Smooth muscle cell (in vitro differentiated cells): Measurements from ENCODE around the gene CFAP69. TPM values are rescaled to one million over a fixed set of nuclear protein-coding genes. Genes with fewer than 3 reads are reported as not detected.
"Not testable (repeated sequence)": the region's sequence is repeated elsewhere in the genome, so short reads cannot be mapped to it uniquely, and the experiment has no call there.

Experiments used
- DNase-seq: peaks from one replicate; lab custom pipeline; 2025; ENCODE audit not compliant: unreplicated experiment; lab: John Stamatoyannopoulos, UW
- H2AFZ ChIP-seq: fragments of 200-600 bp; sonication (generic); 2 replicates; pipeline ENCODE4 v1.6.0; 2016; ENCODE audit warnings: antibody characterized with exemption, low read depth, mild to moderate bottlenecking
- H3F3A ChIP-seq: fragments of 200-600 bp; sonication (generic); 2 replicates; pipeline ENCODE4 v1.6.0; 2017; ENCODE audit warnings: antibody characterized with exemption, low read depth
- H3K27ac ChIP-seq: fragments of 200-600 bp; sonication (generic); 2 replicates; pipeline ENCODE4 v1.5.1; 2016; ENCODE audit warnings: low read depth, mild to moderate bottlenecking
- H3K27me3 ChIP-seq: fragments of 200-600 bp; sonication (generic); 2 replicates; pipeline ENCODE4 v1.6.1; 2016; ENCODE audit warnings: low read depth, mild to moderate bottlenecking
- H3K36me3 ChIP-seq: fragments of 200-600 bp; sonication (generic); 2 replicates; pipeline ENCODE4 v1.5.1; 2016; ENCODE audit warnings: low read depth
- H3K4me1 ChIP-seq: fragments of 200-600 bp; sonication (generic); 2 replicates; pipeline ENCODE4 v1.5.1; 2016; ENCODE audit warnings: low read depth
- H3K4me2 ChIP-seq: fragments of 200-600 bp; sonication (generic); 2 replicates; pipeline ENCODE4 v1.6.0; 2016; ENCODE audit warnings: mild to moderate bottlenecking
- H3K4me3 ChIP-seq: fragments of 200-600 bp; sonication (generic); 2 replicates; pipeline ENCODE4 v1.5.1; 2016; ENCODE audit warnings: mild to moderate bottlenecking
- H3K79me2 ChIP-seq: fragments of 200-600 bp; sonication (generic); 2 replicates; pipeline ENCODE4 v1.6.0; 2016; ENCODE audit warnings: low read depth, mild to moderate bottlenecking
- H3K9ac ChIP-seq: fragments of 200-600 bp; sonication (generic); 2 replicates; pipeline ENCODE4 v1.6.0; 2016; ENCODE audit warnings: low read depth
- H3K9me3 ChIP-seq: fragments of 200-600 bp; sonication (generic); replicated peaks from 2 replicates; pipeline ENCODE4 v1.5.1; 2016; ENCODE audit warnings: low read depth
- H4K20me1 ChIP-seq: fragments of 200-600 bp; sonication (generic); 2 replicates; pipeline ENCODE4 v1.6.0; 2016; ENCODE audit warnings: low read depth
- CTCF ChIP-seq: fragments of 200-600 bp; sonication (generic); IDR thresholded peaks from 2 replicates; pipeline ENCODE4 v1.5.1; 2017; ENCODE audit warnings: borderline replicate concordance, mild to moderate bottlenecking, antibody characterized with exemption; ENCODE audit not compliant: insufficient read depth, poor library complexity, severe bottlenecking
- WGBS: methylation state at CpG from one replicate; pipeline ENCODE4 v1.1.7; 2016; ENCODE audit warnings: low lambda C conversion rate; 5-methylcytosine and 5-hydroxymethylcytosine counted together
- polyA plus RNA-seq: library from polyadenylated mRNA; unstranded; fragments of >200 nt; fragmentation: Nextera tagmentation; extraction: Ambion mirVana; gene quantifications from 2 replicates; pipeline ENCODE4 v1.2.1, GENCODE V29; 2016
- small RNA-seq: library from RNA; depleted of rRNA; stranded (forward); fragments of <200 nt; gene quantifications from one replicate; pipeline ENCODE3, GENCODE V24; 2014
- total RNA-seq: library from RNA; depleted of rRNA; stranded (reverse); fragments of >200 nt; gene quantifications from 2 replicates; pipeline ENCODE4 v1.2.3, GENCODE V29; 2014

Gene CFAP69
- total and polyA plus RNA-seq, 2 experiments from 2014 or later, result 0.97 to 8.7 TPM

DNA sequence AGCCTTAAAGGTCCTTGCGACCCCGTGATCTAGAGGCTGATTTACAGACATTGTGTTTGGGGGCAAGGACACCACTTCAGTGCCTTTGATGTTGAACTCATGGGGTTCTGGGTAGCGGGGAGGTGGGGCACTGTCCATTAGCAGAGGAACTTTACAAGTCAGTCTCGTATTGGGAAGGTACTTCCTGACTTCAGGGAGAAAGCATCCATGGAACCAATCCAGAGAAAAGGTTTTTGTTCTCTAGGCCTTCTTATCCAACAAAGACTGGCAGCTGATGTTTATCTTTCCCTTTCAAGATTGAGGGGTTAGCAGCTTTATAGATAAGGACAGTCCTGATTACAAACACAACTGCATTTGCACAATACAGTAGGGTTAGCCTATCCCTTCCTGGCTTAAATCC, 104.3 kb downstream of the CFAP69 start:
- Histone ChIP-seq H4K20me1 (peaks cover 8% of the 10 kb centered on the region), H3F3A (no peaks in the 10 kb centered on the region), H3K27ac (no peak overlapping the region), H3K4me1 (peaks cover 6% of the 10 kb centered on the region), H3K79me2 (peaks cover 55% of the 10 kb centered on the region), H3K4me2 (no peak overlapping the region), H3K36me3 (no peaks in the 10 kb centered on the region), H3K9me3 (no peaks in the 10 kb centered on the region), H3K9ac (no peak overlapping the region), H3K4me3 (no peak overlapping the region), H2AFZ (no peak overlapping the region), H3K27me3 (no peaks in the 10 kb centered on the region)
- DNase-seq, result no peak
- TF ChIP-seq CTCF, result no peak
- WGBS, result 69% methylated on average over 4 of the region's 4 CpGs

GRCh38 chr7:90350032-90350431, 105.1 kb downstream of the CFAP69 start:
- not testable (repeated sequence) for H3K27me3 ChIP-seq, H4K20me1 ChIP-seq, H3K9ac ChIP-seq, H3K4me1 ChIP-seq, H3K36me3 ChIP-seq, H3K4me2 ChIP-seq, H3K27ac ChIP-seq, H2AFZ ChIP-seq, H3K4me3 ChIP-seq, DNase-seq, H3K9me3 ChIP-seq, H3F3A ChIP-seq
- 97% methylated on average over 3 of the region's 3 CpGs for WGBS
- H3K79me2 ChIP-seq, result peaks cover 55% of the 10 kb centered on the region

GRCh38 chr7:90351987-90352386, 107.0 kb downstream of the CFAP69 start:
- Histone ChIP-seq H3K79me2 (peaks cover 52% of the 10 kb centered on the region), H3K27me3 (no peaks in the 10 kb centered on the region), H3K4me1 (peaks cover 6% of the 10 kb centered on the region), H3K4me2 (no peak overlapping the region), H3K9me3 (peaks cover 5% of the 10 kb centered on the region), H3K4me3 (no peak overlapping the region), H3F3A (no peaks in the 10 kb centered on the region), H3K36me3 (peaks cover 10% of the 10 kb centered on the region), H3K9ac (no peak overlapping the region), H4K20me1 (peaks cover 8% of the 10 kb centered on the region), H3K27ac (no peak overlapping the region), H2AFZ (no peak overlapping the region)
- no peak for TF ChIP-seq CTCF
- DNase-seq, result no peak

Small RNA genes lying within 50 kb of the gene (small RNA-seq; reads per million reads assigned to genes)
- not detected for gene RF00019

Other genes starting within 250 kb of the CFAP69 start
- 2.1 and 6.9 TPM in 2 replicates for gene STEAP1, start 90.7 kb upstream of the CFAP69 start, total RNA-seq
- gene STEAP1, start 90.7 kb upstream of the CFAP69 start, polyA plus RNA-seq, result 0.48 and 0.93 TPM in 2 replicates
- gene STEAP2, start 33.4 kb upstream of the CFAP69 start, total RNA-seq, result 0.58 and 1.0 TPM in 2 replicates
- gene STEAP2, start 33.4 kb upstream of the CFAP69 start, polyA plus RNA-seq, result 0.28 TPM in 1 of 2 replicates, not detected in the other
- not detected in 2 replicates for gene FAM237B, start 76.1 kb downstream of the CFAP69 start, total RNA-seq
- gene FAM237B, start 76.1 kb downstream of the CFAP69 start, polyA plus RNA-seq, result 0.17 TPM in 1 of 2 replicates, not detected in the other
- 19.4 and 22.1 TPM in 2 replicates for gene GTPBP10, start 101.5 kb downstream of the CFAP69 start, total RNA-seq
- gene GTPBP10, start 101.5 kb downstream of the CFAP69 start, polyA plus RNA-seq, result 13.5 and 14.4 TPM in 2 replicates
- gene CLDN12, start 158.3 kb downstream of the CFAP69 start, total RNA-seq, result 50.2 and 51.1 TPM in 2 replicates
- gene CLDN12, start 158.3 kb downstream of the CFAP69 start, polyA plus RNA-seq, result 16.1 and 18.1 TPM in 2 replicates
- not detected in 2 replicates for gene PTTG1IP2, start 224.5 kb downstream of the CFAP69 start, total RNA-seq
- not detected in 2 replicates for gene PTTG1IP2, start 224.5 kb downstream of the CFAP69 start, polyA plus RNA-seq